HEK293 (cell line): ENCODE data around the gene GPR148.

Experiments
- KLF1 ChIP-seq: fragments of 450-650 bp; formaldehyde crosslinking; IDR thresholded peaks from 2 replicates; pipeline ENCODE4 v1.5.1; 2016; ENCODE audit warnings: missing biosample characterization, missing genetic modification characterization
- ZNF248 ChIP-seq: fragments of 450-650 bp; formaldehyde crosslinking; IDR thresholded peaks from 2 replicates; pipeline ENCODE4 v1.5.1; 2017; ENCODE audit warnings: missing biosample characterization, missing genetic modification characterization
- ZNF473 ChIP-seq: fragments of 450-650 bp; formaldehyde crosslinking; IDR thresholded peaks from 2 replicates; pipeline ENCODE4 v1.5.1; 2017; ENCODE audit warnings: missing biosample characterization, missing genetic modification characterization
- ZNF747 ChIP-seq: fragments of 450-650 bp; formaldehyde crosslinking; IDR thresholded peaks from 2 replicates; pipeline ENCODE4 v1.5.1; 2016; ENCODE audit warnings: missing biosample characterization, missing genetic modification characterization
- TF ChIP-seq, protein P1 (sequence below): fragments of 450-650 bp; formaldehyde crosslinking; IDR thresholded peaks from 2 replicates; pipeline ENCODE4 v1.5.1; 2016; ENCODE audit warnings: missing biosample characterization, missing genetic modification characterization
- TF ChIP-seq, protein P2 (sequence below): fragments of 450-650 bp; formaldehyde crosslinking; IDR thresholded peaks from 2 replicates; pipeline ENCODE4 v1.5.1; 2016; ENCODE audit warnings: missing biosample characterization, missing genetic modification characterization
- TF ChIP-seq, protein P3 (sequence below): fragments of 450-650 bp; formaldehyde crosslinking; conservative IDR thresholded peaks from 2 replicates; pipeline ENCODE4 v1.5.1; 2016; ENCODE audit warnings: low read depth, missing biosample characterization, missing genetic modification characterization

DNA sequence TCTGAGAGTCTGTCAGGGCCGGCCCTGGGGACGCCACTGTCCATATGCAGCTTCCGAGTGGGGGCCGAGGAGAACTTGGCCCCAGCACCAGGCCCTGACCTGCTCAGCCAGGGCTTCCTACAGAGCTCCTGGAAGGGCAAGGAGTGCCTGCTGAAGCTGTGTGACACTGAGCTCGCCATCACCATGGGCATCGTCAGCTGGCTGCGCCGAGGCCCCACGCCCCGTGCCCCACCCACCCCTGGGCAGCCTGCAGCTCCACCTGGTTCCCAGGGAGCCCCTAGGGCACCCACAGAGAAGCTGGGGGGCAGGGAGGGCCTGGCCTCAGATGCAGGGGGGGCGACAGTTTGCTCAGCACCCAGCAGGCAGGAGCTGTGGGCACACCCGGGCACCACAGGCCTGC is 34.5 kb downstream of the GPR148 start:
- TF ChIP-seq ZNF747 (tag by site-specific recombination), result no peak
- TF ChIP-seq, protein P1, sequence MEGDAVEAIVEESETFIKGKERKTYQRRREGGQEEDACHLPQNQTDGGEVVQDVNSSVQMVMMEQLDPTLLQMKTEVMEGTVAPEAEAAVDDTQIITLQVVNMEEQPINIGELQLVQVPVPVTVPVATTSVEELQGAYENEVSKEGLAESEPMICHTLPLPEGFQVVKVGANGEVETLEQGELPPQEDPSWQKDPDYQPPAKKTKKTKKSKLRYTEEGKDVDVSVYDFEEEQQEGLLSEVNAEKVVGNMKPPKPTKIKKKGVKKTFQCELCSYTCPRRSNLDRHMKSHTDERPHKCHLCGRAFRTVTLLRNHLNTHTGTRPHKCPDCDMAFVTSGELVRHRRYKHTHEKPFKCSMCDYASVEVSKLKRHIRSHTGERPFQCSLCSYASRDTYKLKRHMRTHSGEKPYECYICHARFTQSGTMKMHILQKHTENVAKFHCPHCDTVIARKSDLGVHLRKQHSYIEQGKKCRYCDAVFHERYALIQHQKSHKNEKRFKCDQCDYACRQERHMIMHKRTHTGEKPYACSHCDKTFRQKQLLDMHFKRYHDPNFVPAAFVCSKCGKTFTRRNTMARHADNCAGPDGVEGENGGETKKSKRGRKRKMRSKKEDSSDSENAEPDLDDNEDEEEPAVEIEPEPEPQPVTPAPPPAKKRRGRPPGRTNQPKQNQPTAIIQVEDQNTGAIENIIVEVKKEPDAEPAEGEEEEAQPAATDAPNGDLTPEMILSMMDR, result no peak
- no peak for TF ChIP-seq ZNF473 (tag by site-specific recombination)
- TF ChIP-seq, protein P2, sequence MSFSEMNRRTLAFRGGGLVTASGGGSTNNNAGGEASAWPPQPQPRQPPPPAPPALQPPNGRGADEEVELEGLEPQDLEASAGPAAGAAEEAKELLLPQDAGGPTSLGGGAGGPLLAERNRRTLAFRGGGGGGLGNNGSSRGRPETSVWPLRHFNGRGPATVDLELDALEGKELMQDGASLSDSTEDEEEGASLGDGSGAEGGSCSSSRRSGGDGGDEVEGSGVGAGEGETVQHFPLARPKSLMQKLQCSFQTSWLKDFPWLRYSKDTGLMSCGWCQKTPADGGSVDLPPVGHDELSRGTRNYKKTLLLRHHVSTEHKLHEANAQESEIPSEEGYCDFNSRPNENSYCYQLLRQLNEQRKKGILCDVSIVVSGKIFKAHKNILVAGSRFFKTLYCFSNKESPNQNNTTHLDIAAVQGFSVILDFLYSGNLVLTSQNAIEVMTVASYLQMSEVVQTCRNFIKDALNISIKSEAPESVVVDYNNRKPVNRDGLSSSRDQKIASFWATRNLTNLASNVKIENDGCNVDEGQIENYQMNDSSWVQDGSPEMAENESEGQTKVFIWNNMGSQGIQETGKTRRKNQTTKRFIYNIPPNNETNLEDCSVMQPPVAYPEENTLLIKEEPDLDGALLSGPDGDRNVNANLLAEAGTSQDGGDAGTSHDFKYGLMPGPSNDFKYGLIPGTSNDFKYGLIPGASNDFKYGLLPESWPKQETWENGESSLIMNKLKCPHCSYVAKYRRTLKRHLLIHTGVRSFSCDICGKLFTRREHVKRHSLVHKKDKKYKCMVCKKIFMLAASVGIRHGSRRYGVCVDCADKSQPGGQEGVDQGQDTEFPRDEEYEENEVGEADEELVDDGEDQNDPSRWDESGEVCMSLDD (tag by site-specific recombination), result no peak
- TF ChIP-seq KLF1 (tag by site-specific recombination), result no peak
- TF ChIP-seq ZNF248 (tag by site-specific recombination), result no peak
- TF ChIP-seq, protein P3, sequence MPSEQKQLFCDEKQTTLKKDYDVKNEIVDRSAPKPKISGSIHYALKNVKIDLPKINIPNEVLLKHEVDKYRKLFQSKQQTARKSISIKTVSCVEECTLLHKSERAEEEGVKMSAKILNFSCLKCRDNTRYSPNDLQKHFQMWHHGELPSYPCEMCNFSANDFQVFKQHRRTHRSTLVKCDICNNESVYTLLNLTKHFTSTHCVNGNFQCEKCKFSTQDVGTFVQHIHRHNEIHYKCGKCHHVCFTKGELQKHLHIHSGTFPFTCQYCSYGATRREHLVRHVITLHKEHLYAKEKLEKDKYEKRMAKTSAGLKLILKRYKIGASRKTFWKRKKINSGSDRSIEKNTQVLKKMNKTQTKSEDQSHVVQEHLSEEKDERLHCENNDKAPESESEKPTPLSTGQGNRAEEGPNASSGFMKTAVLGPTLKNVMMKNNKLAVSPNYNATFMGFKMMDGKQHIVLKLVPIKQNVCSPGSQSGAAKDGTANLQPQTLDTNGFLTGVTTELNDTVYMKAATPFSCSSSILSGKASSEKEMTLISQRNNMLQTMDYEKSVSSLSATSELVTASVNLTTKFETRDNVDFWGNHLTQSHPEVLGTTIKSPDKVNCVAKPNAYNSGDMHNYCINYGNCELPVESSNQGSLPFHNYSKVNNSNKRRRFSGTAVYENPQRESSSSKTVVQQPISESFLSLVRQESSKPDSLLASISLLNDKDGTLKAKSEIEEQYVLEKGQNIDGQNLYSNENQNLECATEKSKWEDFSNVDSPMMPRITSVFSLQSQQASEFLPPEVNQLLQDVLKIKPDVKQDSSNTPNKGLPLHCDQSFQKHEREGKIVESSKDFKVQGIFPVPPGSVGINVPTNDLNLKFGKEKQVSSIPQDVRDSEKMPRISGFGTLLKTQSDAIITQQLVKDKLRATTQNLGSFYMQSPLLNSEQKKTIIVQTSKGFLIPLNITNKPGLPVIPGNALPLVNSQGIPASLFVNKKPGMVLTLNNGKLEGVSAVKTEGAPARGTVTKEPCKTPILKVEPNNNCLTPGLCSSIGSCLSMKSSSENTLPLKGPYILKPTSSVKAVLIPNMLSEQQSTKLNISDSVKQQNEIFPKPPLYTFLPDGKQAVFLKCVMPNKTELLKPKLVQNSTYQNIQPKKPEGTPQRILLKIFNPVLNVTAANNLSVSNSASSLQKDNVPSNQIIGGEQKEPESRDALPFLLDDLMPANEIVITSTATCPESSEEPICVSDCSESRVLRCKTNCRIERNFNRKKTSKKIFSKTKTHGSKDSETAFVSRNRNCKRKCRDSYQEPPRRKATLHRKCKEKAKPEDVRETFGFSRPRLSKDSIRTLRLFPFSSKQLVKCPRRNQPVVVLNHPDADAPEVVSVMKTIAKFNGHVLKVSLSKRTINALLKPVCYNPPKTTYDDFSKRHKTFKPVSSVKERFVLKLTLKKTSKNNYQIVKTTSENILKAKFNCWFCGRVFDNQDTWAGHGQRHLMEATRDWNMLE (tag by site-specific recombination), result no peak
